ENCODE data around the gene P4HA2. TPM values are rescaled to one million over a fixed set of nuclear protein-coding genes. Genes with fewer than 3 reads are reported as not detected.

P4HA2 gene
- total RNA-seq: 10 to 100 TPM; 15.5 to 18.3 TPM

DNA sequence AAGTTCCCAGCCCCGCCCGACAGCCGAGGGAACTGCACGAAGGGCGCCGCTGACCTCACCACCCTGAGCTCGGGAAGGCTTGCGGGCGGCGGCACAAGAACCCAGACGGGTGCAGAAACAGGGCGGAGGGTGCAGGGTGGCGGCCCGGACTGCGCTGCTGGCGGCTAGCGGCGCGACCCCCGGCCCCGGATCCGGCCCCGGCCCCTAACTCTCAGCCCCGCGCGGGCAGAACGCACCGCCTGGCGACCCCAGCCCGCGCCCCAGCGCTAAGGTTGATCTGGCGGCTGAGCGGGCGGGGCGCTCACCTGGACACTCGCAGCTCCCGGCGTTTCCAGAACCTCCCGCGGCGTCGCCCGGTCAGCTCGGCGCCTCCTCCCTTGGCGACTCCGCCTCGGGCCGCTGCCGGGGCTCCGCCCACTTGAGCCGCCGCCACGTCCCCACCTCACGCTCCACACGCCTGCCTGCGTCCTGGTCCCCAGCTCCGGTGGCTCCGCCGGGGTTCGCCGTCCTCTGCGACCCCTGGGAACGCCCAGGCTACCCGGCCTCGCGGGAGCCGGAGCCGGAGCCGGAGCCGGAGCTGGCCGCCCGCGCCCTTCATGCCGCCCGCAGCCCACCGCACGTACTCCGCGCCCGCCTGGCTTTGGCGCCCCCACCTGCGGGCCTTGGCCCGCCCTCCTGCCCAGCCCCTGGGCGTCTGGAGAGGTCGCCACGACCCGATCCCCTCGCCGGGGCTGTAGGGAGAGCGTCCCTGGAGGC, at the start of gene P4HA2:
P4HA2 (minus strand) TSS at position 369 of the 756 bp plus-strand sequence. CDS start 9,227 bp downstream, outside the sequence.
- POLR2A ChIA-PET: interaction anchor here (1.2 kb wide), 1 partner anchor 67 kb away, joined by 3 read pairs; the partner anchor contains the start of gene SLC22A4
- CTCF ChIA-PET: interaction anchor here (0.8 to 3.2 kb wide), 5 partner anchors 11 to 96 kb away, joined by 3 to 20 read pairs (median 4); no protein-coding TSS in a partner anchor

GRCh38 chr5:132277256-132277655, 49.6 kb upstream of the P4HA2 start:
- ChIA-PET CTCF (interaction anchor here (0.6 kb wide), 1 partner anchor 778 kb away, joined by 4 read pairs; no protein-coding TSS in a partner anchor), POLR2A (no interaction called here)

DNA sequence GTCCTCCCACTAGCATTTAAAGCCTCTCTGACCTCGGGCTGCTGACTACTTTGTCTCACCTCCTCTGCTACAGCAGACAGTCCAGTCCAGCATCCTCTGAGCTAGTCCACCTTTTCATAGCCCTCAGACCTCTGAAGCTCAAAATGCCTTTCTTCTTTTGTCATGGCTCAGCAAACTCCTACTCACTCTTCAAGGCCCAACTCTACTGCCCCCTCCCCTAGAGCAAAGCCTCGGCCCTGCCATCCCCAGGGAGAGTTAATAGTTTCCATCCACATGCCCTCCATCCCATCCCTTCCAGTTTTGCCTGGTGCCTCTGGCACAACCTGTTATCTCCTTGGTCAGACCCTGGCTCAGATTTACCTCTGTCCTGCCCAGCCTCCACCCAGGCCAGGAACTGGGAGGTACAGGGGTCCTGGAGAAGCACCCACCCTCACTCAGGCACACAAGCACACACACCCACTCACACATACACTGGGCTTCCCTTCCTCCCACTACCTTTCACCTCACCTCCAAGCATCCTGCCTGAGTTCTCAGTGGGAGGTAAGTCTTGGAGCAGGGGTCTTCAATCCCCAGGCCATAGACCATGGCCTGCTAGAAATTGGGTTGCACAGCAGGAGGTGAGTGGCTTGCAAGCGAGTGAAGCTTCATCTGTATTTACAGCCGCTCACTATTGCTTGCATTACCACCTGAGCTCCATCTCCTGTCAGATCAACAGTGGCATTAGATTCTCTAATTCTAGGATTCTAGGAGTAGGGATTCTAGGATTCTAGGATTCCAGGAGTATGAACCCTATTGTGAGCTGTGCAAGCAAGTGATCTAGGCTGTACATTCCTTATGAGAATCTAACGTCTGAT, 47.9 kb upstream of the P4HA2 start:
- CTCF ChIA-PET: interaction anchor here (1.4 kb wide), 1 partner anchor 16 kb away, joined by 3 read pairs; no protein-coding TSS in a partner anchor
- POLR2A ChIA-PET: no interaction called here

- POLR2A ChIA-PET: interaction anchor here (0.6 kb wide), 1 partner anchor 112 kb away, joined by 3 read pairs; no protein-coding TSS in a partner anchor
- CTCF ChIA-PET: no interaction called here
Measured at GRCh38 chr5:132274050-132274792, 46.6 kb upstream of the P4HA2 start.

DNA sequence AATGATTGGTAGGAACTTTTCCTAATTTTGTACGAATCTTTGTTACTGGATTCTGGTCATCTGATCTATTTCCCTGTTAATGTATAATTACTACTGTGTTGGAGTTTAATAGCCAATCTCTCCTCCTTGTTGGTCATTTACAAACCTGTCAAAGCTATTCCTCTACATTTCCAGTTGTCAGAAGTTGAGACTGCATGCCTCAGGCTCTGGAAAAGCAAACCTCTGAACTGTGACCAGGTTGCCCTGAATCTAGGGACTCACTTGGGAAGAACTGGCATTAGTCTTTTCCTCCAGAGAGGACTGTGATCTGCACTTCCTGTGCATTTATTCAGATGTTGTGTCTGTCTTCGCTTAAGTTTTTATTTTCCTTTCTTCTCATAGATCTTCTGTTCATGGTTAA, 46.0 kb upstream of the P4HA2 start:
- ChIA-PET CTCF (interaction anchor here (0.9 to 2.3 kb wide), 3 partner anchors 46 to 219 kb away, joined by 3 to 7 read pairs (median 4); partner anchors contain the start of genes P4HA2 and SLC22A5), POLR2A (interaction anchor here (0.6 kb wide), 1 partner anchor 113 kb away, joined by 3 read pairs; no protein-coding TSS in a partner anchor)

- CTCF ChIA-PET: interaction anchor here (0.7 to 2.3 kb wide), 18 partner anchors 9 to 244 kb away, joined by 3 to 10 read pairs (median 4); partner anchors contain the start of genes P4HA2, SLC22A4 and SLC22A5
- POLR2A ChIA-PET: interaction anchor here (0.9 kb wide), 1 partner anchor 21 kb away, joined by 3 read pairs; no protein-coding TSS in a partner anchor
Measured at GRCh38 chr5:132272311-132273210, 44.9 kb upstream of the P4HA2 start.

- CTCF ChIA-PET: interaction anchor here (0.8 to 2.3 kb wide), 15 partner anchors 9 to 218 kb away, joined by 3 to 10 read pairs (median 4); partner anchors contain the start of genes P4HA2, SLC22A4 and SLC22A5
- POLR2A ChIA-PET: interaction anchor here (0.9 kb wide), 1 partner anchor 22 kb away, joined by 3 read pairs; no protein-coding TSS in a partner anchor
Measured at GRCh38 chr5:132271251-132272246, 43.9 kb upstream of the P4HA2 start.

GRCh38 chr5:132270706-132271105, 43.1 kb upstream of the P4HA2 start:
- ChIA-PET CTCF (no interaction called here), POLR2A (no interaction called here)

DNA sequence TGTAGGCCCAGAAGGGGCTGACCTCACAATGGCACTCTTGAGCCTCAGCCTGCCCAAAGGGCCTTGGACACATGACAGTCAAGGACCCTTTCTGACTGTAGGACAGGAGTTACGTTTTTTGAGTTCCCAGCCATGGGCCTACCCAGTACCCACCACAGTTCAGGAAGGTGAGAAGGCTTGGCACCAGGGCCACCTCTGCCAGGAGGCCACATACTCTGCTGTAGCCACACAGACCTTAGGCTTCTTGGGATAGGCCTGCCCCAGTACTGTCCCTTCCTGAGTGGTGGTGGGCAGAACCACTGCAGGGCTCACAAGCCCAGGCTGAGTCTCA, 42.6 kb upstream of the P4HA2 start:
- POLR2A ChIA-PET: no interaction called here
- CTCF ChIA-PET: no interaction called here

DNA sequence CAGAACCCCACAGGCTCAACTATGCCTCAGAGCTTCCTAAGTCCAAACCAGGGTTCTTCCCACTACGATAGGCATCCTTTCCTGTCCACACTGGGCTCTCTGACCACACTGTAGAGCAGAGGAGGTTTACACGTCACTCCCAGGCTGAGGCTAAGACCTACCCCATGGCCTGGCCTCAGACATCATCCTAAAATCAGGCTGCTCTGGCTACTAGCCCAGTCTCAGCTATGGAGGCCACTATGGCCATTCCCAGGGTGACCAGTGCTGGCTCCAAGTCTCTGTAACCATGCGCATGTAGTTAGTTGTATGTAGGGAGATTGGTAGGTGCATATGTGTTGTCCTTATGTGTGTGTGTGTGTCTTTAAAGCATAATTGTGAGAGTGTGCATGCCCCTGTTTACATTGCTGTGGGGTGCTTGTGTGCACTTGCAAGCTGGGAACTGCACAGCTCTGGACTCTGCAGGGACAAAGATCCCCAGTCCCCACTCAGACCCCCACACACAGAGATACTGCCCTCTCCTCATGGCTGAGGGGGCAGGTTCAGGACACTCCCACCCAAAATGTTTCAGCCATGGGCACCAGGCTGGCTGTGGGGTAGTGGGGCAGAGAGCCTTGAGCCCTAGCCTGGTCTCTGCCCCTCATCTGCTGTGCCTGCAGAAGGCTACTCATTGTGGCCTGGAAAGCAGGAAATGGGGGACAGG, 42.1 kb upstream of the P4HA2 start:
- CTCF ChIA-PET: interaction anchor here (1.5 kb wide), 1 partner anchor 42 kb away, joined by 4 read pairs; the partner anchor contains the start of gene P4HA2
- POLR2A ChIA-PET: no interaction called here

- POLR2A ChIA-PET: no interaction called here
- CTCF ChIA-PET: interaction anchor here (1.3 to 1.5 kb wide), 2 partner anchors 12 to 42 kb away, joined by 3 to 4 read pairs; partner anchors contain the start of gene P4HA2
Measured at GRCh38 chr5:132268769-132269551, 41.3 kb upstream of the P4HA2 start.

- ChIA-PET POLR2A (no interaction called here), CTCF (interaction anchor here (0.6 to 1.5 kb wide), 3 partner anchors 11 to 41 kb away, joined by 3 to 5 read pairs (median 4); partner anchors contain the start of gene P4HA2)
Measured at GRCh38 chr5:132267931-132268768, 40.5 kb upstream of the P4HA2 start.

- ChIA-PET CTCF (interaction anchor here (1.3 kb wide), 1 partner anchor 10 kb away, joined by 3 read pairs; no protein-coding TSS in a partner anchor), POLR2A (no interaction called here)
Measured at GRCh38 chr5:132267166-132267739, 39.6 kb upstream of the P4HA2 start.

DNA sequence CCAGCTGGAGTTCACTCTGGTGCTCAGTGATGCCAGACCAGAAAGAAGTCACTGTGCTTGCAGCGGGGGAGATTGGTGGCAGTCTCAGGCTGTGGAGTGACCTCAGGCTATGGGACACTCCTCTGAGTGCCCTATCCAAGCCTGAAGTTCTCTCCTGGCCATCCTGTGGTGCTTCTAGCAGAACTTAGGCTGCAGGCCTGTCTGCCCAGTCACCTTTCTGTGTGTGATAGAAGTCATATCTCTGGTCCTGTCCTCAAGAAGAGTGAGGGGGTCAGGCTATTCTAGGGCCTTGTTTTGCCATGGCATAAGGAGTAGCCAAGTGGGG, 39.1 kb upstream of the P4HA2 start:
- ChIA-PET CTCF (no interaction called here), POLR2A (no interaction called here)

Measured in activated CD8-positive, alpha-beta memory T cell treated with anti-CD3 and anti-CD28 coated beads for 36 hours (primary cell).